Endothelial cell of umbilical vein (primary cell): ENCODE results near the gene SDK2. TPM values are rescaled to one million over a fixed set of nuclear protein-coding genes. Genes with fewer than 3 reads are reported as not detected.

Experiments
- BruUV-seq: library from RNA; stranded (reverse); fragments of 400-500 nt; replicated peaks from 2 replicates; lab custom pipeline; 2021; lab: Mats Ljungman, UMichigan
- CTCF ChIA-PET: fragments of 300-600, 350-600 bp; sonication (Branson Sonifier 250); formaldehyde crosslinking; loops from one replicate; lab custom pipeline; 2021; ENCODE audit warnings: antibody characterized with exemption, inconsistent platforms; lab: Charles Lee
- POLR2A ChIA-PET: fragments of 300-600, 350-600 bp; sonication (Branson Sonifier 250); formaldehyde crosslinking; loops from one replicate; lab custom pipeline; 2021; ENCODE audit warnings: antibody characterized with exemption, inconsistent platforms; lab: Charles Lee
- DNase-seq: peaks from one replicate; pipeline ENCODE4 v3.0.0-alpha.2; 2011; ENCODE audit warnings: low read depth, low spot score
- FAIRE-seq: peaks from 2 replicates; lab custom pipeline; 2011; peaks lifted over from hg19 to GRCh38; lab: Jason Lieb, UNC
- H2AFZ ChIP-seq: 2 replicates; pipeline ENCODE4 v1.6.0; 2012; ENCODE audit warnings: low read depth, low read length, control low read depth, inconsistent platforms
- H3K27ac ChIP-seq: 2 replicates; pipeline ENCODE4 v1.5.1; 2011; ENCODE audit warnings: low read depth, mild to moderate bottlenecking, control low read depth, low read length, moderate library complexity; ENCODE audit not compliant: insufficient read depth
- H3K27me3 ChIP-seq, 2 experiments: 2 replicates each; pipeline versions ENCODE4 v1.6.0 to v1.6.1; 2011; ENCODE audit warnings: low read length in 2 of 2, mixed read lengths in 1 of 2; ENCODE audit not compliant: control insufficient read depth in 2 of 2, insufficient read depth in 2 of 2
- H3K36me3 ChIP-seq, 2 experiments: 2 replicates in 1 of 2; 3 replicates in 1 of 2; pipeline ENCODE4 v1.5.1; 2011; ENCODE audit warnings: low read length in 2 of 2, mild to moderate bottlenecking in 1 of 2, moderate library complexity in 1 of 2; ENCODE audit not compliant: control insufficient read depth in 2 of 2, insufficient read depth in 2 of 2; ENCODE audit errors: extremely low read depth in 1 of 2
- H3K4me1 ChIP-seq: 3 replicates; pipeline ENCODE4 v1.5.1; 2011; ENCODE audit warnings: mild to moderate bottlenecking, low read length; ENCODE audit not compliant: control insufficient read depth, insufficient read depth; ENCODE audit errors: extremely low read depth
- H3K4me2 ChIP-seq: 2 replicates; pipeline ENCODE4 v1.6.1; 2011; ENCODE audit warnings: low read length, control low read depth, mixed read lengths; ENCODE audit not compliant: insufficient read depth
- H3K4me3 ChIP-seq, 3 experiments: fragments of 200-600 bp in 1 of 3; sonication (generic), shearing (Covaris generic) in 1 of 3; replicated peaks in 1 of 3; 2 replicates each; pipeline ENCODE4 v1.5.1; 2011 to 2016; ENCODE audit warnings: control low read depth in 3 of 3, low read length in 3 of 3, mild to moderate bottlenecking in 2 of 3, inconsistent platforms in 1 of 3, low read depth in 1 of 3, moderate library complexity in 1 of 3; ENCODE audit not compliant: insufficient read depth in 1 of 3
- H3K79me2 ChIP-seq: 2 replicates; pipeline ENCODE4 v1.6.0; 2012; ENCODE audit warnings: low read length, inconsistent platforms; ENCODE audit not compliant: control insufficient read depth, insufficient read depth
- H3K9ac ChIP-seq: replicated peaks from 2 replicates; pipeline ENCODE3; 2011; ENCODE audit warnings: low read length, control low read depth; ENCODE audit not compliant: insufficient read depth; ENCODE audit errors: extremely low read depth
- H3K9me1 ChIP-seq: replicated peaks from 3 replicates; pipeline ENCODE4 v1.6.0; 2011; ENCODE audit warnings: mild to moderate bottlenecking, low read length; ENCODE audit not compliant: control insufficient read depth, insufficient read depth; ENCODE audit errors: extremely low read depth
- H3K9me3 ChIP-seq: replicated peaks from 2 replicates; pipeline ENCODE4 v1.5.1; 2012; ENCODE audit warnings: low read length, inconsistent platforms; ENCODE audit not compliant: control insufficient read depth, insufficient read depth
- H4K20me1 ChIP-seq: replicated peaks from 2 replicates; pipeline ENCODE3; 2011; ENCODE audit warnings: mild to moderate bottlenecking, low read length; ENCODE audit not compliant: control insufficient read depth, insufficient read depth; ENCODE audit errors: extremely low read depth
- CTCF ChIP-seq, 2 donors: IDR thresholded peaks; 1 replicate in 1 of 2; 2 replicates in 1 of 2; pipeline ENCODE4 v1.5.1; 2011; ENCODE audit warnings: low read length in 2 of 2, mild to moderate bottlenecking in 2 of 2, moderate library complexity in 2 of 2, control low read depth in 1 of 2, inconsistent platforms in 1 of 2, low read depth in 1 of 2; ENCODE audit not compliant: insufficient read depth in 1 of 2; ENCODE audit errors: extremely low read depth in 1 of 2
- EZH2 ChIP-seq: IDR thresholded peaks from 2 replicates; pipeline ENCODE4 v1.6.1; 2012; ENCODE audit warnings: borderline replicate concordance, low read depth, mild to moderate bottlenecking, moderate library complexity, low read length, inconsistent platforms; ENCODE audit not compliant: severe bottlenecking
- FOS ChIP-seq: IDR thresholded peaks from 2 replicates; pipeline ENCODE4 v1.6.1; 2011; ENCODE audit warnings: mild to moderate bottlenecking, low read length, moderate library complexity, borderline replicate concordance; ENCODE audit not compliant: insufficient read depth
- GATA2 ChIP-seq: IDR thresholded peaks from 2 replicates; pipeline ENCODE4 v1.7.0; 2011; ENCODE audit warnings: low read depth, mild to moderate bottlenecking, moderate library complexity, mixed read lengths, low read length; ENCODE audit not compliant: insufficient read length, insufficient read depth
- JUN ChIP-seq: IDR thresholded peaks from 2 replicates; pipeline ENCODE4 v1.6.1; 2011; ENCODE audit warnings: borderline replicate concordance, low read depth; ENCODE audit not compliant: insufficient read length, insufficient read depth
- MYC ChIP-seq: IDR thresholded peaks from one replicate; pipeline ENCODE4 v1.6.1; 2011; ENCODE audit warnings: mild to moderate bottlenecking, low read depth, low read length
- POLR2A ChIP-seq: IDR thresholded peaks from 2 replicates; pipeline ENCODE4 v1.6.1; 2012; ENCODE audit warnings: low read depth, mild to moderate bottlenecking, control low read depth, low read length
- POLR2AphosphoS5 ChIP-seq: IDR thresholded peaks from 2 replicates; pipeline ENCODE4 v1.6.1; 2012; ENCODE audit warnings: low read depth, mild to moderate bottlenecking, control low read depth, low read length, moderate library complexity; ENCODE audit not compliant: insufficient read depth
- dilution Hi-C: fragments of 300-500 bp; cut with MboI; formaldehyde crosslinking; loops from one replicate; pipeline ENCODE4 v1.15.0; 2019; ENCODE audit warnings: low sequenced_read_pairs; ENCODE audit not compliant: extremely low pct_ligation_motif_present
- intact Hi-C: fragments of 100-400 bp; cut with micrococcal nuclease; formaldehyde crosslinking; loops from one replicate; pipeline ENCODE4 v1.10.0; 2022
- polyA plus RNA-seq, 4 experiments: library from polyadenylated mRNA; depleted of rRNA in 3 of 4; stranded (reverse) in 3 of 4; unstranded in 1 of 4; fragments of >200 nt; gene quantifications; 2 replicates each; pipeline versions ENCODE4 v1.2.1 to v1.2.3, GENCODE V29; 2011 to 2012; ENCODE audit warnings: missing spikeins in 1 of 4
- total RNA-seq: library from RNA; stranded (reverse); gene quantifications from 2 replicates; pipeline ENCODE4 v1.2.3, GENCODE V29; 2021
- TF ChIP-seq, protein P1 (sequence below): IDR thresholded peaks from 2 replicates; pipeline ENCODE4 v1.6.1; 2011; ENCODE audit not compliant: insufficient read depth, insufficient read length

The SDK2 gene
- total and polyA plus RNA-seq, 2 donors (not counting 3 experiments of a cell fraction or from before 2014, with no cell fraction given), result not detected

DNA sequence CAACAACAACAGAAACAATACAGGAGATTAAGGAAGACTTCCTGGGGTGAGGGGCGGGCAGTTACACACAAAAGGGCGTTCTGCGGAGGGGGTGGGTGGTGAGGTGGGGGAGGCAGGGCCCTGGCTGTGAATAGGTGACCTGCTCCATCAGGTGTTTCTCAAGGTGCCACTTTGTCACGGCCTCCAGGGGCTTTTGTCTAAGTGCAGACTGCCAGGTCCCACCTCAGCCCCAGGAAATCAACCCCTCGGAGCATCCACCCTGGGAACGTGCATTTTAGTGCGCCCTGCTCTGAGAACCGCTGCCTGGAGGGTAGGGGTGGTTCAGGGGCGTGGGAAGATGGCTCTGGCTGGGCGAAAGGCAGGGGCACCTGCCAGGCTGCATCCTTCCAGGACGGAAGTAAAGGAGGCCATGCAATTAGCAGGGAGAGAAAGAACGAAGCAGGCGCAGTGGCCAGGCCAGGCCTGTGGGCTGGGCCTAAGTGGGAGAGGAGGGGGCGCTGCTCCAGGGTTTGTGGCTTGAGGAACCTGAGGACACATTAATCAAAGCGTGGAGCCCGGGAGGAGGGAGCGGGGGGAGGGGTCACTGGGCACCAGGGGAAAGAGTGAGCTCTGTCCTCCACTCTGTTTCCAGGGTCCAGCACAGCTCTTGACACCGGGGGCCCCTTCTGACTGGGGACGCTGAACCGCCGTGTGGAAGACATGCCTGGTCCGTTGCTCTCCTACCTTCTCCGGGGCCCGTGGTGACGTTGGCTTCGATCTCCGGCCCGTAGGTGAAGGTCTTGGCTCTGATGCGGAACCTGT is 283.1 kb downstream of the SDK2 start:
- ChIA-PET POLR2A (interaction anchor here (0.6 kb wide), 1 partner anchor 126 kb away, joined by 4 read pairs; no protein-coding TSS in a partner anchor), CTCF (interaction anchor here (1.4 kb wide), 1 partner anchor 13 kb away, joined by 3 read pairs; no protein-coding TSS in a partner anchor)
- Histone ChIP-seq H3K79me2 (no peaks in the 10 kb centered on the region), H3K36me3 (no peaks in the 10 kb centered on the region), H3K9ac (no peak overlapping the region), H3K27me3 (no peaks in the 10 kb centered on the region), H3K4me1 (no peaks in the 10 kb centered on the region), H3K4me3 (no peak overlapping the region), H3K9me1 (no peaks in the 10 kb centered on the region), H3K4me2 (no peak overlapping the region), H2AFZ (no peak overlapping the region), H3K27ac (no peak overlapping the region), H3K9me3 (no peaks in the 10 kb centered on the region), H4K20me1 (no peaks in the 10 kb centered on the region)
- no peak for TF ChIP-seq GATA2
- TF ChIP-seq, protein P1, sequence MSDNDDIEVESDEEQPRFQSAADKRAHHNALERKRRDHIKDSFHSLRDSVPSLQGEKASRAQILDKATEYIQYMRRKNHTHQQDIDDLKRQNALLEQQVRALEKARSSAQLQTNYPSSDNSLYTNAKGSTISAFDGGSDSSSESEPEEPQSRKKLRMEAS, result no peak
- BruUV-seq, result no TSS peak
- intact Hi-C loops (no loop called here), dilution Hi-C loops (no loop called here)
- DNase-seq, result no peak
- FAIRE-seq, result no peak

DNA sequence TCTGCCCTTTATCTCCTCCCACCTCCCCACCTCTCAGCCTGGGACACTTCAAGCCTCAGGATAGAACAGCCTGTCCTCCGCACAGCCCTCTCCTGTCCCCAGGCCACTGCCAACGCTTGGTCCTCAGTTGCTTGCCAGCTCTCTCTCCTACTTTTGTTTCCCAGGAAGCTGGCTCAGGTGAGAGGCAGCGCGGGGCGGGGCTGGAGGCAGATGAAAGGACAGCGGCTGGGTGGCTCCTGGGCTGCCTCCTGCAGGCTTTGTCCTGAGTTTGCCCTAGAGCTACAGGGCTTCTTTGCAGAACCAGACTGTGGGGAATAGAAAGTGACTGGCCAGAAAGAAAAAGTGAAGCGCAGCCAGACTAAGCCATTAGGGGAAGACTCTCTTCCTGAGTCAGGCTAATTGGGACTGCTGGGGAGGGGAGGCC is 284.2 kb downstream of the SDK2 start:
- no peak overlapping the region for H3K9ac ChIP-seq
- ChIA-PET CTCF (interaction anchor here (1.1 kb wide), 1 partner anchor 10 kb away, joined by 3 read pairs; no protein-coding TSS in a partner anchor), POLR2A (no interaction called here)
- H2AFZ ChIP-seq, result no peak overlapping the region
- H3K9me1 ChIP-seq, result no peaks in the 10 kb centered on the region
- no peak overlapping the region for H3K27ac ChIP-seq
- H3K9me3 ChIP-seq, result no peaks in the 10 kb centered on the region
- DNase-seq, result no peak
- dilution Hi-C loops, result no loop called here
- intact Hi-C loops, result no loop called here
- H3K4me2 ChIP-seq, result no peak overlapping the region
- H3K79me2 ChIP-seq, result no peaks in the 10 kb centered on the region
- H3K36me3 ChIP-seq, result no peaks in the 10 kb centered on the region
- BruUV-seq, result no TSS peak
- TF ChIP-seq FOS (no peak), JUN (no peak), POLR2A (no peak), CTCF (IDR thresholded peaks at IDR 0.05; ENCODE audit: extremely low read depth in 1 of 2, insufficient read depth in 1 of 2, low read depth in 1 of 2, low read length in 2 of 2) (no peak), EZH2 (no peak), POLR2AphosphoS5 (no peak), GATA2 (no peak), MYC (no peak)
- TF ChIP-seq, protein P1, result no peak
- H3K4me3 ChIP-seq, result no peak overlapping the region
- no peak for FAIRE-seq
- no peaks in the 10 kb centered on the region for H3K4me1 ChIP-seq
- no peaks in the 10 kb centered on the region for H4K20me1 ChIP-seq
- no peaks in the 10 kb centered on the region for H3K27me3 ChIP-seq
